ENCODE data around the gene CD46. TPM values are rescaled to one million over a fixed set of nuclear protein-coding genes. Genes with fewer than 3 reads are reported as not detected.
A peak's percentile ranks its signal among the peaks of the same experiment; 100 is the strongest.

Gene CD46
- total and polyA plus RNA-seq, 2 donors (not counting 1 experiment from before 2014, with no cell fraction given): 38.6 to 173 TPM

DNA sequence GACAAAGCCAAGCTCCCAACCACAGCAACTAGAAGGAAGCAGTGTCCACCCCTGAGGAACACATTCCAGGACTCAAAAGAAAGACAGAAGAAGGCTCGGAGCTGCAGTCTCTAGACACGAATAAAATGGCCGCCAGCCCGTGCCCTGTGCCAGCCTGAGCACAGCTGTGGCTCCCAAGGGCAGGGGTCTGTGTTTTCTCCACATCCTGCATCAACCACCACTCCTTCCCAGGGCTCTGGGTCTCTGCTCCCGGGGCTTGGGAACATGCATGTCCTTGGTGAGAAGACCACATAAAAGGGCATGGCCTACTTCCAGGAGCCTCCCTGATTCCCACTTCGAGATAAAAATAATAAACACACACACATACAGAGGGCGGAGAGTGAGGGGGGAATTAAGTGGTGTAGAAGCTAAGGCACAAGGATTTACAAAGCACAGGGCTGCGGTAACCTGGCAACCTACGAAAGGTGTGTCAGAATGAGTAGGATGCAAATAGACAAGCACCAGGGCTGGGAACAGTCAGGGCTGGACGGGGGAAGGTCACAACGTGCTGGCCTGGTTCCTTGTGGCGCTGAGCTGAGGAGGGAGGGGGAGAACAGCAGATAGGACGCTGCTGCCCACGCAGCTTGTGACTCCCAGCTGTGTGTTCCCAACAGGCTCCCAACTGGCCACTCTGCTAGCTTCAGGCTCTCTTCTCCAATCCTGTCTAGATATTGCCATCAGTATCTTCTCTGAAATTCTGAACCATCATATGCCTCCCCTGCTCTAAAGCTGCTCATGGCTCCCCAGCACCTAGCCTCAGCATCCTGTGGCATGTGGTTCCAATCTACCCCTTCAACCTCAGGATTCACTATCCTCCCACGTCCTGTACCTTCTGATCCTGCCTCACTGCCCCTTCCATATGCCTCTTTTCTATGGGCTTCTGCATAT is 86.6 kb downstream of the CD46 start:
- Mint-ChIP-seq H3K4me3 (no peak overlapping the region), H3K27me3 (no peaks in the 10 kb centered on the region), H3K27ac (no peak overlapping the region), H3K4me1 (peaks cover 55% of the 10 kb centered on the region), H3K9me3 (ENCODE audit: insufficient read depth) (peaks cover 2% of the 10 kb centered on the region)
- WGBS (ENCODE audit: insufficient coverage): 95% methylated on average over 12 of the region's 15 CpGs
- ATAC-seq (ENCODE audit: low read depth) (no peak), DNase-seq (no peak)
- no peak overlapping the region for H3K4me2 ChIP-seq (replicated peaks; ENCODE audit: low read depth, low read length, poor library complexity, severe bottlenecking)
- H3K4me1 ChIP-seq (ENCODE audit: control insufficient read depth in 2 of 2, insufficient read depth in 2 of 2, low read length in 2 of 2): peaks cover 7 to 10% of the 10 kb centered on the region in 2 donors
- H3K27me3 ChIP-seq (replicated peaks in 1 of 4; ENCODE audit: control extremely low read depth in 1 of 4, control insufficient read depth in 3 of 4, insufficient read depth in 4 of 4, low read length in 3 of 4): no peaks in the 10 kb centered on the region
- H2AFZ ChIP-seq (ENCODE audit: insufficient read depth, low read depth, low read length, poor library complexity, severe bottlenecking): no peak overlapping the region
- TF ChIP-seq EZH2 (IDR thresholded peaks at IDR 0.05; ENCODE audit: borderline replicate concordance, insufficient read depth, low read depth, low read length, poor library complexity, severe bottlenecking): no peak
- TF ChIP-seq, protein P1, sequence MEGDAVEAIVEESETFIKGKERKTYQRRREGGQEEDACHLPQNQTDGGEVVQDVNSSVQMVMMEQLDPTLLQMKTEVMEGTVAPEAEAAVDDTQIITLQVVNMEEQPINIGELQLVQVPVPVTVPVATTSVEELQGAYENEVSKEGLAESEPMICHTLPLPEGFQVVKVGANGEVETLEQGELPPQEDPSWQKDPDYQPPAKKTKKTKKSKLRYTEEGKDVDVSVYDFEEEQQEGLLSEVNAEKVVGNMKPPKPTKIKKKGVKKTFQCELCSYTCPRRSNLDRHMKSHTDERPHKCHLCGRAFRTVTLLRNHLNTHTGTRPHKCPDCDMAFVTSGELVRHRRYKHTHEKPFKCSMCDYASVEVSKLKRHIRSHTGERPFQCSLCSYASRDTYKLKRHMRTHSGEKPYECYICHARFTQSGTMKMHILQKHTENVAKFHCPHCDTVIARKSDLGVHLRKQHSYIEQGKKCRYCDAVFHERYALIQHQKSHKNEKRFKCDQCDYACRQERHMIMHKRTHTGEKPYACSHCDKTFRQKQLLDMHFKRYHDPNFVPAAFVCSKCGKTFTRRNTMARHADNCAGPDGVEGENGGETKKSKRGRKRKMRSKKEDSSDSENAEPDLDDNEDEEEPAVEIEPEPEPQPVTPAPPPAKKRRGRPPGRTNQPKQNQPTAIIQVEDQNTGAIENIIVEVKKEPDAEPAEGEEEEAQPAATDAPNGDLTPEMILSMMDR (IDR thresholded peaks at IDR 0.05): no peak
- H3K9me3 ChIP-seq (ENCODE audit: control extremely low read depth in 1 of 3, control insufficient read depth in 2 of 3, insufficient read depth in 1 of 3, low read length in 2 of 3): peaks cover 0 to 7% (median 3%) of the 10 kb centered on the region in 3 donors
- POLR2A ChIA-PET: no interaction called here
- H3K9ac ChIP-seq (ENCODE audit: low read length): no peak overlapping the region
- H4K20me1 ChIP-seq (ENCODE audit: control insufficient read depth, insufficient read depth, low read length, poor library complexity, severe bottlenecking): peaks cover 46% of the 10 kb centered on the region
- peaks cover 79% of the 10 kb centered on the region for H3K79me2 ChIP-seq (ENCODE audit: control insufficient read depth, insufficient read depth, low read length)
- peaks cover 0 to 29% of the 10 kb centered on the region in 2 experiments for H3K36me3 ChIP-seq (replicated peaks in 1 of 2; ENCODE audit: control extremely low read depth in 1 of 2, control insufficient read depth in 1 of 2, extremely low read depth in 1 of 2, insufficient read depth in 2 of 2, low read length in 1 of 2)
- no peak overlapping the region for H3K4me3 ChIP-seq (ENCODE audit: control extremely low read depth in 1 of 5, extremely low read depth in 1 of 5, insufficient read depth in 1 of 5, low read depth in 2 of 5, low read length in 4 of 5)
- no peak overlapping the region for H3K27ac ChIP-seq (ENCODE audit: low read length in 2 of 2)
- intact Hi-C loops (cut with micrococcal nuclease): no loop called here
- CTCF ChIA-PET: interaction anchor here (0.8 to 2.2 kb wide), 3 partner anchors 9 to 46 kb away, joined by 3 to 10 read pairs (median 6); no protein-coding TSS in a partner anchor

DNA sequence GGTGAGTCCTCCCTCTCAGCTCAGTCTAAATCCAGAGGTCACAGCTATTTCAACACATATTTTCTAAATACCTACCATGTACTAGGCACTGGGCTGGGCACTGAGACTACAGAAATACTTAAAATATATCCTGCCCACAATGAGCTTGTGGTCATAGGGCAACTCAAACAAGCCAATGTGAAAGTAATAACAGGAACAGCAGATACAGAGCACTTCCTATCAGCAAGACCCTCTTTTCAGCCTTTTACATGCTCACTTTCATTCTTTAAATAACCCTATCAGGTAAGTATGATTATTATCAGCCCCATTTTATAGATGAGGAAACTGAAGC is 87.2 kb downstream of the CD46 start:
- Histone ChIP-seq H3K9ac (ENCODE audit: low read length) (no peak overlapping the region), H3K27me3 (replicated peaks in 1 of 4; ENCODE audit: control extremely low read depth in 1 of 4, control insufficient read depth in 3 of 4, insufficient read depth in 4 of 4, low read length in 3 of 4) (no peaks in the 10 kb centered on the region), H3K36me3 (replicated peaks in 1 of 2; ENCODE audit: control extremely low read depth in 1 of 2, control insufficient read depth in 1 of 2, extremely low read depth in 1 of 2, insufficient read depth in 2 of 2, low read length in 1 of 2) (peaks cover 0 to 31% of the 10 kb centered on the region in 2 experiments), H3K4me3 (ENCODE audit: control extremely low read depth in 1 of 5, extremely low read depth in 1 of 5, insufficient read depth in 1 of 5, low read depth in 2 of 5, low read length in 4 of 5) (no peak overlapping the region), H3K4me2 (replicated peaks; ENCODE audit: low read depth, low read length, poor library complexity, severe bottlenecking) (peak overlapping the region; percentile 12), H3K27ac (ENCODE audit: low read length in 2 of 2) (no peak overlapping the region), H3K79me2 (ENCODE audit: control insufficient read depth, insufficient read depth, low read length) (peaks cover 79% of the 10 kb centered on the region), H3K4me1 (ENCODE audit: control insufficient read depth in 2 of 2, insufficient read depth in 2 of 2, low read length in 2 of 2) (peaks cover 4 to 7% of the 10 kb centered on the region in 2 donors), H2AFZ (ENCODE audit: insufficient read depth, low read depth, low read length, poor library complexity, severe bottlenecking) (no peak overlapping the region), H3K9me3 (ENCODE audit: control extremely low read depth in 1 of 3, control insufficient read depth in 2 of 3, insufficient read depth in 1 of 3, low read length in 2 of 3) (peaks cover 0 to 7% (median 3%) of the 10 kb centered on the region in 3 donors), H4K20me1 (ENCODE audit: control insufficient read depth, insufficient read depth, low read length, poor library complexity, severe bottlenecking) (peaks cover 52% of the 10 kb centered on the region)
- intact Hi-C loops (cut with micrococcal nuclease): no loop called here
- POLR2A ChIA-PET: no interaction called here
- ATAC-seq (ENCODE audit: low read depth) (no peak), DNase-seq (no peak)
- TF ChIP-seq EZH2 (IDR thresholded peaks at IDR 0.05; ENCODE audit: borderline replicate concordance, insufficient read depth, low read depth, low read length, poor library complexity, severe bottlenecking): no peak
- TF ChIP-seq, protein P1 (IDR thresholded peaks at IDR 0.05): no peak
- Mint-ChIP-seq H3K27me3 (no peaks in the 10 kb centered on the region), H3K4me1 (peaks cover 55% of the 10 kb centered on the region), H3K27ac (no peak overlapping the region), H3K9me3 (ENCODE audit: insufficient read depth) (peaks cover 2% of the 10 kb centered on the region), H3K4me3 (no peak overlapping the region)
- CTCF ChIA-PET: interaction anchor here (1.3 to 2.2 kb wide), 2 partner anchors 10 to 29 kb away, joined by 6 to 10 read pairs; no protein-coding TSS in a partner anchor
